Measurements from ENCODE around the gene RRP9.
A peak's percentile ranks its signal among the peaks of the same experiment; 100 is the strongest.

The RRP9 gene

DNA sequence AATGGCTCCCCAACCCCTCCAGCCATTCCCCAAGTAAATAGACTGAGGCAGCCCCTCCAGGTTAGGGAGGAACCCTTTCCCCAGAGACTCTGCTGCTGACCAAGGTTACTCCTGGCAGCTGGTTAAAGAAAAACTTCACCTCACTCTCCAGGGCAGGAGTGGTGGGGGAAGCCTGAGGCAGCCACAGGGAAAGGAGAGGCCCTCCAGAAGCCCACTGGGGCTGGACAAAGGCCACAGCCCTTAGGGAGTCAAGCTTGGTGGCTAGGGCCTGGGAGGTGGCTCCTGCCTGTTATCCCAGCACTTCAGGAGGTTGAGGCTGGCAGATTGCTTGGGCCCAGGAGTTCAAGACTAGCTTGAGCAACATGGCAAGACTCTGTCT, 42.6 kb upstream of the RRP9 start:
- no peak overlapping the region for H3K4me3 ChIP-seq (ENCODE audit: low read depth, low read length)
- TF ChIP-seq, protein P1, sequence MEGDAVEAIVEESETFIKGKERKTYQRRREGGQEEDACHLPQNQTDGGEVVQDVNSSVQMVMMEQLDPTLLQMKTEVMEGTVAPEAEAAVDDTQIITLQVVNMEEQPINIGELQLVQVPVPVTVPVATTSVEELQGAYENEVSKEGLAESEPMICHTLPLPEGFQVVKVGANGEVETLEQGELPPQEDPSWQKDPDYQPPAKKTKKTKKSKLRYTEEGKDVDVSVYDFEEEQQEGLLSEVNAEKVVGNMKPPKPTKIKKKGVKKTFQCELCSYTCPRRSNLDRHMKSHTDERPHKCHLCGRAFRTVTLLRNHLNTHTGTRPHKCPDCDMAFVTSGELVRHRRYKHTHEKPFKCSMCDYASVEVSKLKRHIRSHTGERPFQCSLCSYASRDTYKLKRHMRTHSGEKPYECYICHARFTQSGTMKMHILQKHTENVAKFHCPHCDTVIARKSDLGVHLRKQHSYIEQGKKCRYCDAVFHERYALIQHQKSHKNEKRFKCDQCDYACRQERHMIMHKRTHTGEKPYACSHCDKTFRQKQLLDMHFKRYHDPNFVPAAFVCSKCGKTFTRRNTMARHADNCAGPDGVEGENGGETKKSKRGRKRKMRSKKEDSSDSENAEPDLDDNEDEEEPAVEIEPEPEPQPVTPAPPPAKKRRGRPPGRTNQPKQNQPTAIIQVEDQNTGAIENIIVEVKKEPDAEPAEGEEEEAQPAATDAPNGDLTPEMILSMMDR (IDR thresholded peaks at IDR 0.05; ENCODE audit: low read depth, low read length), result no peak

DNA sequence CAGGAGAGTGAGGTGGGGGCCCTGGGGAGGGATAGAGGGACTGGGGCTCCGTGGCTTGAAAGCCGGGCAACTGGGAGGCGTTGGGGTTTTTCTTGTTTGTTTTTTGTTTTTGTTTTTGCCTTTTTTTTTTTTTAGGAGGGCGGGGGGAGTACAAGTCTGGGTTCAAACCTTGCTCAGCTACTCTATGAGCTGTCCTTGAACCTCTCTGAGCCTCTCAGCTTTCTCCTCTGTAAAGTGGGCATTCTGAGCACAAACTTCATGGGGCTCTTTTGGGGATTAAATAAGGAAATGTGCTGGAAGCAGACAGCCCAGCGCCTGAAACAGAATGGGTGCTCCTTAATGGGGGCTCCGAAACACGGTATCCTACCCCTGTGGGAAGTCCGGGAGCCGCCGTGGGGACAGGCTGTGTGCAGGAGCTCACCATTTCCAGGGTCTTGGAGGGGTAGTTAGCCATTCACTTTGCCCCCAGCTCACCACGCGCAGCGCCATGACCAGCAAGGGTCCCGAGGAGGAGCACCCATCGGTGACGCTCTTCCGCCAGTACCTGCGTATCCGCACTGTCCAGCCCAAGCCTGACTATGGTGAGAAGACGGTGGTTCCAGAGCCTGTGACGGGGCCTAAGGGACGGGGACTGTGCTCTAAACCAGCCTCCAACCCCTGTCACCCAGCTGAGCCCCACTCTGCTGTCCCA, 42.0 kb upstream of the RRP9 start:
- H3K4me3 ChIP-seq (ENCODE audit: low read depth, low read length), result peak overlapping the region; percentile 64
- TF ChIP-seq, protein P1 (IDR thresholded peaks at IDR 0.05; ENCODE audit: low read depth, low read length), result no peak

DNA sequence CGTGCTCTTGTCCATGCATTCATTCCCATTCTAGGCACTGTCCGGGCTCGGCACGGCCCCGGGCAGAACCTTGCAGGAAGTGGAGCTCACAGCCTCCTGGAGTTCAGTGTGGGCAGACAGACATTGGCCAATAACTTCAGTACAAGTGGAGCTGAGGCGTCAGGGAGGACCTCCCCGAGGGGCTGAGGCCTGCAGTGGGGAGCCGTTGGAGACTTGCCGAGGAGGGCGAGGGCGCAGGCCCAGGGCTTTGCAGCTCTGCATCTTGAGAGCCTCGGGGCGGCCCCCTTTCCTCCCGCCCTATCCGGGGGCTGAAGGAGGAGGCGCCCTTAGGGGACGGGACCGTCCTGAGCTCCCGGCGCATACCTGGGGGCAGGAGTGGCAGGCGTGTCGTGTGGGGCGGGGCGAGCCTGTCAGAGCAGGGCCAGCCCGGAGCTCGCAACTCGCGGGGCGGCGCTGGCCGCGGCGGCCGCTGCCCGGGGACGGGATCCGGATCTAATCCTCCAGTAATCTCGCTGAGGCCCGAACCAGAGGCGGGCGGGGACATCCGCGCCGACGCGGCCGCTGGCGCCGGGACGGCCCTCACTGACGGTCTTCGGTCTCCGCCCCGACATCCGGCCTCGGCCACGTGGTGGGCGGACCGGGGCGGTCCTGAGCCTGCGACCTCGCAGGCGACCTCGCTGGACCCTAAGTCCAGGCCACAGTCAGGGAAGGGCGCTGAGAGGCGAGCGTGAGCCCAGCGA, 41.3 kb upstream of the RRP9 start, which contains the start of gene ACY1:
Gene ACY1, plus strand, starts transcription at position 698 of the 740 bp plus-strand sequence. CDS start 530 bp downstream, outside the sequence.
- TF ChIP-seq, protein P1 (IDR thresholded peaks at IDR 0.05; ENCODE audit: low read depth, low read length), result no peak
- peak within 1 kb of the TSS; percentile 64 for H3K4me3 ChIP-seq (ENCODE audit: low read depth, low read length)

DNA sequence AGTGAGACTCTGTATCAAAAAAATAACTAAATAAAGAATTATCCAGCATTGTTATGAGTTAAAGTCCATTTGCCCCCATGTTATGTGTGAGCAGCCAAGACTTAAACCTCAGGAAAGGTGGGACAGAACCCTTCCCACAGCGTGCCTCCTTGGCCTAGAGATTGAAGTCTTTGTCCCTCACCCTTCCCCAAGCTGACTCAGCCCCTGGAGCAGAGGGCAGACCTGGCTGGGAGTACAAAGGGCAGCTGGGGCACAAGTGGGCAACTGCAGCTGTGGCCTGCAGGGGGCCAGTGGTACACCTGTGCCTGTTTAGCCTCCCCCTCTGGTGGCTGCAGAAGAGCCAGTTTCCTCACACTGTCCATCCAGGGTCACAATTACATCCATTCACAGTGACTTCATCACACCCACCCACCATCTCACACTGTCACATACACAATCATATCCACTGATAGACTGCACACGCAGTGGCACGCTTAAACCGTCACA, 40.7 kb upstream of the RRP9 start:
- TF ChIP-seq, protein P1 (IDR thresholded peaks at IDR 0.05; ENCODE audit: low read depth, low read length), result peak; percentile 41; the same call in 1 of the 2 replicates

DNA sequence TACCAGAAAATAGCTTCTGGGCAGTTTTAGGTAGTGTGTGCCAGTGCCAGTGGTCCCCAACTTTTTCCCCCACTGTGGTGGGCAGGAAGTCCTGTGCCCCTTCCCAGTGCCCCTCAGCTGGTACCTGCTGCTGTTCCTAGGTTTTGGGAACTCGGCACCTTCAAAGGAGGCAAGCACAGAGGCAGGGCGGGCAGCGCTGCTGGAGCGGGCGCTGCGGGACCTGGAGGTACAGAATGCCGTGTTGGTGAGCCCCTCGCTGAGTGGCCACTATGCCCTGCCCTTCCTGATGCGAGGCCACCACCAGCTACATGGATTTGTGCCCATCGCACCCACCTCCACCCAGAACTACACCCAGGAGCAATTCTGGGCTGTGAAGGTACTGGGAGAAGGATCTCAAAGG, 38.5 kb upstream of the RRP9 start:
- no peak overlapping the region for H3K4me3 ChIP-seq (ENCODE audit: low read depth, low read length)
- TF ChIP-seq, protein P1 (IDR thresholded peaks at IDR 0.05; ENCODE audit: low read depth, low read length), result no peak

More for the DNA sequence above, 40.7 kb upstream of the RRP9 start:
- peak overlapping the region; percentile 64 for H3K4me3 ChIP-seq (ENCODE audit: low read depth, low read length)

DNA sequence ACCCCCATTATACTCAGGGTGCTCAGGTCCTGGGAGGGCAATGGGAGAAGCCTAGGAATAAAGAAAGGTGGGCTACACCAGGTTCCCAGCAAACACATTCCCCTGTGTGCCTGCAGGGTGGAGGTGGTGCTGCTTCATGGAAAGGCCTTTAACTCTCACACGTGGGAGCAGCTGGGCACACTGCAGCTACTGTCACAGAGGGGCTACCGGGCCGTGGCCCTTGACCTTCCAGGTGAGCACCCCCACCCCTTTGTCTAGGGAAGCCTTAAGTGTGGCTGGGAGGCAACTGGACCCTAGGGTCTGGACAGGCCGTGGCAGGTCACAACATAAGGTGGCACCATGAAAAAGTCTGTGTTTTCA, 36.4 kb upstream of the RRP9 start:
- no peak overlapping the region for H3K4me3 ChIP-seq (ENCODE audit: low read depth, low read length)
- TF ChIP-seq, protein P1 (IDR thresholded peaks at IDR 0.05; ENCODE audit: low read depth, low read length), result no peak
